A549 (cell line): ENCODE results near the gene FAM234B. TPM values are rescaled to one million over a fixed set of nuclear protein-coding genes. Genes with fewer than 3 reads are reported as not detected.

Experiments used
- ATAC-seq, 2 experiments: fragments of 200-7000 bp in 1 of 2; fragments of >200 bp in 1 of 2; cut with Nextera tagmentation in 1 of 2; cut with Tn5 transposase in 1 of 2; 3 replicates each; pipeline versions ENCODE4 v1.8.0 to v1.9.1; 2018 to 2020; ENCODE audit warnings: mild to moderate bottlenecking in 1 of 2, moderate library complexity in 1 of 2
- CTCF ChIA-PET: fragments of 300-600 bp; sonication (Branson Sonifier 250); formaldehyde crosslinking; extraction: SDS; loops from one replicate; lab custom pipeline; 2021; ENCODE audit warnings: antibody characterized with exemption, inconsistent platforms; lab: Yijun Ruan, JAX
- POLR2A ChIA-PET: fragments of 350-600 bp; formaldehyde crosslinking; extraction: SDS; loops from one replicate; lab custom pipeline; 2021; ENCODE audit warnings: antibody characterized with exemption, inconsistent platforms; lab: Yijun Ruan, JAX
- DNase-seq, 2 experiments: peaks; one replicate each; pipeline versions ENCODE4 v3.0.0 to v3.0.0-alpha.2; 2011 to 2016; ENCODE audit warnings: low read depth in 1 of 2, low spot score in 1 of 2
- FAIRE-seq: peaks from 2 replicates; lab custom pipeline; 2011; peaks lifted over from hg19 to GRCh38; lab: Jason Lieb, UNC
- H3K27ac ChIP-seq, 2 experiments: fragments of >200 bp; sonication (Bioruptor Twin); formaldehyde crosslinking; 3 replicates each; pipeline ENCODE4 v1.5.1; 2016 to 2017
- H3K4me1 ChIP-seq: fragments of >200 bp; sonication (Bioruptor Twin); formaldehyde crosslinking; 3 replicates; pipeline ENCODE4 v1.6.1; 2016
- H3K4me2 ChIP-seq: fragments of >200 bp; sonication (Bioruptor Twin); formaldehyde crosslinking; 3 replicates; pipeline ENCODE4 v1.6.1; 2016
- H3K4me3 ChIP-seq: fragments of >200 bp; sonication (Bioruptor Twin); formaldehyde crosslinking; 3 replicates; pipeline ENCODE4 v1.5.1; 2016
- H3K9me3 ChIP-seq: fragments of >200 bp; sonication (Bioruptor Twin); formaldehyde crosslinking; 3 replicates; pipeline ENCODE4 v1.6.1; 2016
- CEBPB ChIP-seq, 2 experiments: fragments of >200 bp in 1 of 2; sonication (Bioruptor Twin) in 1 of 2; formaldehyde crosslinking in 1 of 2; IDR thresholded peaks; 2 replicates each; pipeline ENCODE4 v1.6.1; 2012 to 2016
- FOSL2 ChIP-seq, 2 experiments: fragments of 450-650 bp in 1 of 2; fragments of >200 bp in 1 of 2; sonication (Bioruptor Twin) in 1 of 2; formaldehyde crosslinking; IDR thresholded peaks; 2 replicates each; pipeline versions ENCODE4 v1.5.0 to v1.6.1; 2016 to 2020; ENCODE audit warnings: mild to moderate bottlenecking in 1 of 2, moderate library complexity in 1 of 2
- HDAC2 ChIP-seq: fragments of 200-600 bp; sonication (generic); IDR thresholded peaks from 2 replicates; pipeline ENCODE4 v1.6.1; 2016
- JUNB ChIP-seq: fragments of >200 bp; sonication (Bioruptor Twin); formaldehyde crosslinking; IDR thresholded peaks from 2 replicates; pipeline ENCODE4 v1.6.1; 2016
- MAFK ChIP-seq: fragments of 450-650 bp; IDR thresholded peaks from 2 replicates; pipeline ENCODE4 v1.6.1; 2014; ENCODE audit not compliant: partially characterized antibody
- MYC ChIP-seq: IDR thresholded peaks from 2 replicates; pipeline ENCODE4 v1.6.1; 2012; ENCODE audit warnings: mild to moderate bottlenecking, inconsistent platforms, low read length, improper control_type of control experiment, borderline replicate concordance
- PHF8 ChIP-seq: fragments of 200-600 bp; sonication (generic); IDR thresholded peaks from 2 replicates; pipeline ENCODE4 v1.6.1; 2016; ENCODE audit warnings: low read depth, mild to moderate bottlenecking, antibody characterized with exemption, moderate library complexity, borderline replicate concordance
- RAD21 ChIP-seq, 2 experiments: fragments of >200 bp in 1 of 2; sonication (Bioruptor Twin) in 1 of 2; formaldehyde crosslinking in 1 of 2; IDR thresholded peaks in 1 of 2; conservative IDR thresholded peaks in 1 of 2; 2 replicates in 1 of 2; 3 replicates in 1 of 2; pipeline ENCODE4 v1.6.1; 2012 to 2018; ENCODE audit warnings: inconsistent platforms in 1 of 2
- RCOR1 ChIP-seq: fragments of 150-350 bp; IDR thresholded peaks from 2 replicates; pipeline ENCODE4 v1.6.1; 2014; ENCODE audit warnings: antibody characterized with exemption, low read length, low read depth
- RFX5 ChIP-seq: fragments of 450-650 bp; IDR thresholded peaks from 2 replicates; pipeline ENCODE4 v1.7.1; 2014; ENCODE audit warnings: antibody characterized with exemption, mild to moderate bottlenecking, moderate library complexity
- SREBF2 ChIP-seq: fragments of 450-650 bp; IDR thresholded peaks from 2 replicates; pipeline ENCODE4 v1.6.1; 2014; ENCODE audit warnings: mild to moderate bottlenecking, moderate library complexity
- TP53 ChIP-seq: fragments of 250-450 bp; sonication (Bioruptor Pico); IDR thresholded peaks from 2 replicates; pipeline ENCODE4 v1.5.0; 2021; ENCODE audit warnings: mild to moderate bottlenecking, moderate library complexity
- ZNF302 ChIP-seq: fragments of 250-450 bp; sonication (Bioruptor Pico); IDR thresholded peaks from 2 replicates; pipeline ENCODE4 v1.9.0; 2021; ENCODE audit warnings: inconsistent platforms, mild to moderate bottlenecking, moderate library complexity
- WGBS: methylation state at CpG from one replicate; pipeline ENCODE4 v1.1.6; 2017; ENCODE audit errors: missing lambda C conversion rate; 5-methylcytosine and 5-hydroxymethylcytosine counted together
- polyA plus RNA-seq, 4 experiments: library from polyadenylated mRNA; depleted of rRNA in 3 of 4; stranded (reverse); fragments of >200 nt; fragmentation: RNase III in 1 of 4; extraction: RNeasy Plus Mini Kit Qiagen cat#74134 plus additional on column Dnase treatment in 1 of 4; gene quantifications; 2 replicates in 3 of 4; 3 replicates in 1 of 4; pipeline ENCODE4 v1.2.3, GENCODE V29; 2011 to 2017
- TF ChIP-seq, protein P1 (sequence below): fragments of 250-450 bp; sonication (Bioruptor Pico); IDR thresholded peaks from 2 replicates; pipeline ENCODE4 v1.5.0; 2020; ENCODE audit warnings: low read depth, mild to moderate bottlenecking, moderate library complexity
- TF ChIP-seq, protein P2 (sequence below): fragments of >200 bp; sonication (Bioruptor Twin); formaldehyde crosslinking; IDR thresholded peaks from 3 replicates; pipeline ENCODE4 v1.5.1; 2016
- TF ChIP-seq, protein P3 (sequence below): IDR thresholded peaks from 2 replicates; pipeline ENCODE4 v1.6.1; 2012

Gene FAM234B
- polyA plus RNA-seq, 2 of the 4 experiments (the other 2 are of a cell fraction): 2.6 to 7.5 TPM

DNA sequence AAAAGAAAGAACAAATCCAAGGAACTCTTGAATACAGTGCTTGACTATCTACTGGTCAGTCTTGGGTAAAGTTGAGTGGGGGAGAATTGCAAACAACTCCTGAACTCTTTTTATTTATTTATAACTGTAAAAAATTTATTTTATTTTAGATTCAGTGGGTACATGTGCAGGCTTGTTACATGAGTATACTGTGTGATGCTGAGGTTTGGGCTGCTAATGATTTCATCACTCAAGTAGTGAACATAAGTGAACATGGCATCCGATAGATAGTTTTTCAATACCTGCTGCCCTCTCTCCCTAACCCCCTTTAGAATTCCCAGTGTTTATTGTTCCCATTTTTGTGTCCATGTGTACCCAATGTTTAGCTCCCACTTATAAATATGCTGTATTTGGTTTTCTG is 62.5 kb downstream of the FAM234B start:
- H3K4me2 ChIP-seq: no peak overlapping the region
- FAIRE-seq (no peak), DNase-seq (no peak), ATAC-seq (no peak)
- H3K27ac ChIP-seq: no peak overlapping the region; a peak in 1 of 6 replicates
- H3K9me3 ChIP-seq: peaks cover 6% of the 10 kb centered on the region
- no peak for TF ChIP-seq TP53 (CRISPR knock-in tag)
- TF ChIP-seq JUNB: no peak
- TF ChIP-seq HDAC2: no peak
- WGBS: 95% methylated on average over 1 of the region's 1 CpG
- POLR2A ChIA-PET: no interaction called here
- CTCF ChIA-PET: no interaction called here
- peaks cover 21% of the 10 kb centered on the region for H3K4me1 ChIP-seq
- no peak overlapping the region for H3K4me3 ChIP-seq

DNA sequence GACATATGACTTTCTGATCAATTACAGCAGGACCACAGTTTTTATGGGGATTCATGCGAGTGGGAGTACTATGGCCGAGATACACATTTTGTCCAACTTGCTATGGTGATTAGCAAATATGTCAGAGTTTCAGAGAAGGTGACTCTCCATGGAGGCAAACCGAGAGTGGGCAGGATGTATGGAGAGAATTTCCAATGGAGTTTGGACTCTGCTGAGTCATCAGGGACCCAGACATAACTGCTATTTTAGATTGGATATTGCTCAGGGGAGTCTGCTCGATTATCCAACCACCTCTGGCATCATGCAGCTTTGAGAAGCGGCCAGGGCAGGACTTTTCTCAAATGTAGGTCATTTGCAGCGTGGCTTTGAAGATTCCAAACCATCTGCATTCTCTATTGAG is 68.8 kb downstream of the FAM234B start:
- Histone ChIP-seq H3K4me2 (peak overlapping the region; percentile 43), H3K9me3 (peaks cover 6% of the 10 kb centered on the region), H3K27ac (peak overlapping the region; percentile 21 to 32; a peak in 4 of 6 replicates)
- DNase-seq: no peak
- CTCF ChIA-PET: interaction anchor here (1.4 kb wide), 1 partner anchor 10 kb away, joined by 3 read pairs; no protein-coding TSS in a partner anchor
- no peak for TF ChIP-seq RFX5
- no peak for TF ChIP-seq MYC
- peak; percentile 67 for TF ChIP-seq MAFK
- no peak for TF ChIP-seq RAD21 (conservative IDR thresholded peaks at IDR 0.05 in 1 of 2, IDR thresholded peaks at IDR 0.05 in 1 of 2)
- no peak for TF ChIP-seq ZNF302 (CRISPR knock-in tag)
- TF ChIP-seq, all 56 proteins: peak for 1
- 54% methylated on average over 6 of the region's 6 CpGs for WGBS
- ATAC-seq (peak in 1 of 2 experiments; percentile 63; a peak in 1 of 6 replicates), FAIRE-seq (no peak)
- POLR2A ChIA-PET: interaction anchor here (0.6 kb wide), 1 partner anchor 83 kb away, joined by 4 read pairs; the partner anchor contains the start of gene EMP1
- Histone ChIP-seq H3K4me1 (peaks cover 8% of the 10 kb centered on the region), H3K4me3 (no peak overlapping the region)

DNA sequence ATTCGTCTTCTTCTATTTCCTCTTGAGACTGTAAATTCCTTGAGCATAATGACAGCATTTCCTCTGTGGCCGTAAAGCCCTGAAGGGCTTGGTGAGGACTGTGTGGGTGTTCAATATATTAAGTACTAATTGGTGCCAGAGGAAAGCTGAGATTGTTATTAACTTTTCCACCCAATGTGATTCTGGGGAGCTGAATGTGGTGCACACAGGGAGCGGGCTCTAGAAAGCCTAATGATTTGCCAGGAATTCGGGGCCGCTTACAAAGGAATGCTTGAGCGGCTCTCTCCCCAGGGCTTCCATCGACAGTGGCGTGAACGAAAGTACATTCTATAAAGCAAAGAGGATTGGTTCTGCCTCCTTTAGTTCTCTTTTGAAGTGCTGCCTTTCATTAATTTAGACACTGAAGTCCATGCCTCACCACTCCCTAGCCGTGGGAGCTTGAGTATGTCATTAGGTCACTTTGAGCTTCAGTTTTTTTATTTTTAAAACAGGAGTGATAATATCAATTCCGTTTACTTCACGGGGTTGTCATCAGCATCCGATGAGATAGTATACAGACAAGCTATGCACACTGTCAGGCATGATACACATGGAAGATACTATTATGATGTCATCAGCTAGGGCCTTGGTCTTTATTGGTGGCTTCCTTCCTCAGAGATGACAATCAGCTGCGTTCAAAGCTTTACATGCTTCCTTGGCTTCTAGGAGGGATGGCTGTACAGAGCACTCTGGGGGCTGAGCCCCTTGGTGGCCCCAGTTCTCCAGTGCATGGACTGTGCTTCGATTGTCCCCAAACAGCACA is 70.3 kb downstream of the FAM234B start:
- ATAC-seq (no peak), DNase-seq (no peak), FAIRE-seq (no peak)
- POLR2A ChIA-PET: no interaction called here
- WGBS: 84% methylated on average over 15 of the region's 15 CpGs
- H3K27ac ChIP-seq: no peak overlapping the region
- no peak for TF ChIP-seq SREBF2
- TF ChIP-seq FOSL2 (IDR thresholded peaks at IDR 0.05): no peak
- TF ChIP-seq FOSL2 (CRISPR knock-in tag; IDR thresholded peaks at IDR 0.05): no peak
- TF ChIP-seq, protein P1, sequence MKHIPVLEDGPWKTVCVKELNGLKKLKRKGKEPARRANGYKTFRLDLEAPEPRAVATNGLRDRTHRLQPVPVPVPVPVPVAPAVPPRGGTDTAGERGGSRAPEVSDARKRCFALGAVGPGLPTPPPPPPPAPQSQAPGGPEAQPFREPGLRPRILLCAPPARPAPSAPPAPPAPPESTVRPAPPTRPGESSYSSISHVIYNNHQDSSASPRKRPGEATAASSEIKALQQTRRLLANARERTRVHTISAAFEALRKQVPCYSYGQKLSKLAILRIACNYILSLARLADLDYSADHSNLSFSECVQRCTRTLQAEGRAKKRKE: no peak
- CTCF ChIA-PET: interaction anchor here (1.0 to 1.8 kb wide), 3 partner anchors 10 to 98 kb away, joined by 3 to 8 read pairs (median 5); no protein-coding TSS in a partner anchor
- H3K4me2 ChIP-seq: no peak overlapping the region
- no peak overlapping the region for H3K4me3 ChIP-seq
- H3K4me1 ChIP-seq: peaks cover 16% of the 10 kb centered on the region
- no peaks in the 10 kb centered on the region for H3K9me3 ChIP-seq

DNA sequence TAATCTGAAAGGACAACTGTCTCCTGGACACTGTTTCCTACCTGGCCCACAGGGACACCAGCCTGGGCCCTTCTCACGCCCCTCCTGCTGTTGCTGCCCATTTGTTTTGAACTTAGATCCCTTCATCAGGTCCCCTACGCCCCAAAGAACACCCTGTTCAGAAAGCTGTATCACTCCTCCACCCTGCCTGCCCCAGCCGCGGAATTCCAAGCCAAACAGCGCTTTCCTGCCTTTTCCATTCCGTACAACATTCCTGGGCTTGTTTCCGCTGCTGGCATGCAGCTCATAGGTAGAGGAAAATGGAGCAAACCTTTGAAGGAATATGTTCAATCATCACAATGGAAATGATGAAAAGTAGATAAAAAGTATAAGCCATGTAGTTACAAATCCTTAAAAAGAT is 72.1 kb downstream of the FAM234B start:
- peaks cover 16% of the 10 kb centered on the region for H3K4me1 ChIP-seq
- H3K4me3 ChIP-seq: no peak overlapping the region
- FAIRE-seq: no peak
- CTCF ChIA-PET: interaction anchor here (0.9 to 1.8 kb wide), 6 partner anchors 8 to 139 kb away, joined by 3 to 8 read pairs (median 4); no protein-coding TSS in a partner anchor
- no peak overlapping the region for H3K27ac ChIP-seq
- H3K9me3 ChIP-seq: no peaks in the 10 kb centered on the region
- POLR2A ChIA-PET: interaction anchor here (1.5 kb wide), 1 partner anchor 14 kb away, joined by 6 read pairs; no protein-coding TSS in a partner anchor
- WGBS: 88% methylated on average over 7 of the region's 7 CpGs
- ATAC-seq: no peak
- TF ChIP-seq ZNF302 (CRISPR knock-in tag) (no peak), RCOR1 (no peak), CEBPB (IDR thresholded peaks at IDR 0.05) (no peak), PHF8 (no peak)
- TF ChIP-seq, protein P2, sequence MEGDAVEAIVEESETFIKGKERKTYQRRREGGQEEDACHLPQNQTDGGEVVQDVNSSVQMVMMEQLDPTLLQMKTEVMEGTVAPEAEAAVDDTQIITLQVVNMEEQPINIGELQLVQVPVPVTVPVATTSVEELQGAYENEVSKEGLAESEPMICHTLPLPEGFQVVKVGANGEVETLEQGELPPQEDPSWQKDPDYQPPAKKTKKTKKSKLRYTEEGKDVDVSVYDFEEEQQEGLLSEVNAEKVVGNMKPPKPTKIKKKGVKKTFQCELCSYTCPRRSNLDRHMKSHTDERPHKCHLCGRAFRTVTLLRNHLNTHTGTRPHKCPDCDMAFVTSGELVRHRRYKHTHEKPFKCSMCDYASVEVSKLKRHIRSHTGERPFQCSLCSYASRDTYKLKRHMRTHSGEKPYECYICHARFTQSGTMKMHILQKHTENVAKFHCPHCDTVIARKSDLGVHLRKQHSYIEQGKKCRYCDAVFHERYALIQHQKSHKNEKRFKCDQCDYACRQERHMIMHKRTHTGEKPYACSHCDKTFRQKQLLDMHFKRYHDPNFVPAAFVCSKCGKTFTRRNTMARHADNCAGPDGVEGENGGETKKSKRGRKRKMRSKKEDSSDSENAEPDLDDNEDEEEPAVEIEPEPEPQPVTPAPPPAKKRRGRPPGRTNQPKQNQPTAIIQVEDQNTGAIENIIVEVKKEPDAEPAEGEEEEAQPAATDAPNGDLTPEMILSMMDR: no peak
- TF ChIP-seq, protein P3, sequence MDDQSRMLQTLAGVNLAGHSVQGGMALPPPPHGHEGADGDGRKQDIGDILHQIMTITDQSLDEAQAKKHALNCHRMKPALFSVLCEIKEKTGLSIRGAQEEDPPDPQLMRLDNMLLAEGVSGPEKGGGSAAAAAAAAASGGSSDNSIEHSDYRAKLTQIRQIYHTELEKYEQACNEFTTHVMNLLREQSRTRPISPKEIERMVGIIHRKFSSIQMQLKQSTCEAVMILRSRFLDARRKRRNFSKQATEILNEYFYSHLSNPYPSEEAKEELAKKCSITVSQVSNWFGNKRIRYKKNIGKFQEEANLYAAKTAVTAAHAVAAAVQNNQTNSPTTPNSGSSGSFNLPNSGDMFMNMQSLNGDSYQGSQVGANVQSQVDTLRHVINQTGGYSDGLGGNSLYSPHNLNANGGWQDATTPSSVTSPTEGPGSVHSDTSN: no peak
- DNase-seq: no peak
- H3K4me2 ChIP-seq: no peak overlapping the region
